Ishikawa (cell line): ENCODE data around the gene PPFIBP2.

ENCODE experiments used
- CEBPB ChIP-seq: IDR thresholded peaks from 2 replicates; pipeline ENCODE4 v1.6.1; 2012
- CREB1 ChIP-seq: IDR thresholded peaks from 2 replicates; pipeline ENCODE4 v1.6.1; 2012; ENCODE audit warnings: low read depth
- EGR1 ChIP-seq: IDR thresholded peaks from 2 replicates; pipeline ENCODE4 v1.6.1; 2012
- EP300 ChIP-seq: IDR thresholded peaks from 2 replicates; pipeline ENCODE4 v1.6.1; 2012; ENCODE audit warnings: borderline replicate concordance
- FOXM1 ChIP-seq: IDR thresholded peaks from 2 replicates; pipeline ENCODE4 v1.6.1; 2012; ENCODE audit warnings: low read depth, borderline replicate concordance
- MAX ChIP-seq: IDR thresholded peaks from 2 replicates; pipeline ENCODE4 v1.6.1; 2012
- NFIC ChIP-seq: IDR thresholded peaks from 2 replicates; pipeline ENCODE4 v1.6.1; 2012
- RAD21 ChIP-seq: IDR thresholded peaks from 2 replicates; pipeline ENCODE4 v1.6.1; 2012; ENCODE audit warnings: low read depth
- TAF1 ChIP-seq: IDR thresholded peaks from 2 replicates; pipeline ENCODE4 v1.6.1; 2012; ENCODE audit warnings: low read depth, mild to moderate bottlenecking
- TCF12 ChIP-seq: IDR thresholded peaks from 2 replicates; pipeline ENCODE4 v1.6.1; 2012; ENCODE audit warnings: low read depth
- TEAD4 ChIP-seq: IDR thresholded peaks from 2 replicates; pipeline ENCODE4 v1.6.1; 2012
- YY1 ChIP-seq: IDR thresholded peaks from 2 replicates; pipeline ENCODE4 v1.6.1; 2012; ENCODE audit warnings: low read depth
- ZBTB7A ChIP-seq: IDR thresholded peaks from 2 replicates; pipeline ENCODE4 v1.6.1; 2012; ENCODE audit warnings: low read depth
- TF ChIP-seq, protein P1 (sequence below): IDR thresholded peaks from 2 replicates; pipeline ENCODE4 v1.6.1; 2012; ENCODE audit warnings: low read depth, mild to moderate bottlenecking

Gene PPFIBP2

DNA sequence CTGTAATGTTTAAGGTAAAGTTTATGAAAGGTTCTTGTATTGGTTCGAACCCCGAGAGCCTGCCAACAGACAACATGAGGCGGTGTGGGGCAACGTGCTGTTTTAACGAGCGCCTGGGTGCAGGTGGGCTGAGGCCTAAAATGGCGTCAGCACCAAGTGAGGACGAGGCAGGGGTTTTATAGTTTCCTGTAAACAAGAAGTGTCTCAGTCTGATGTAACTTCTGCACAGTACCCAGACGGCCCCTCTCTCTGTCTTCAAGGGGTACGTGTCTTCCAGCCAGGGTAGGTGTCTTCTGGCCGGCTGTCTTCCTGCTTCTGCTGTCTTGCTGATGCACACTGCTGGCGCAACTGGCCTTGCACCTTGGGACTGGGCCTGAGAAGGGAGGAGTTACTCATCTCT, 2.7 kb downstream of the PPFIBP2 start:
- TF ChIP-seq MAX = no peak
- TF ChIP-seq CEBPB = no peak
- no peak for TF ChIP-seq EP300
- TF ChIP-seq FOXM1 = no peak

DNA sequence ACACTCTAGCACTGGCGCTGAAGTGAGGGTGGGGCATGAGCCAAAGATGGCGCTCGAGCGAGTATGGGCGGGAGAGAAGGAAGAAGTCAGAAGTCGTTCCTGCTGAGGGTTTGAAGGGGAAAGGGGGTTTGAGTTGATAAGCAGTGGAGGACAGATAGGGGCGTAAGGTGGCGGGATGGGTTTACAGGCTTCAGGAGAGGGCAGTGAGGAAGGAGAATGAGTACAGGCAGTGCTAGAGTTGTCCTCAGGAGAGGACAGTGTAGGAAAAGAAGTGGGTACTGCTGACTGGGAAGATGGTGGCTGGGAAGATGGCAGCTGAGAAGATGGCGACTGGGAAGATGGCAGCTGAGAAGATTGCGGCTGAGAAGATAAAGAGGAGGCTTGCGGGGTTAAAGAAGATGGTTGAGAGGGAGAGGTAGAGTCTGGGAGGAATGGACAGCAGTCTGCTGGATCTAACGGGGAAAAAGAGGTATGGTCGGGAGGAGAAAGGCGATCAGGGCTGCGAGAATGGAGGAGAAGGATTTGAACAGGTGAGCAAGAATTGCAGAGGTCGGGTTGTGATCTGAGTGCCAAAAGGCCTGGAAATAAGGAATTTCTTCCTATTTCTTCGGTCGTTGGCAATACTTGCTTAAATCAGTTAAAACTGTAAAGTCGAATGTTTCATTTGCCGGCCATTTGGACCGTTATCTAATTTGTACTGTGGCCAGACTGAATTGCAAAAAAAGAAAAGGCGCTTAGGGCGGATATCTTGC, 5.2 kb downstream of the PPFIBP2 start:
- TF ChIP-seq CEBPB (no peak), EGR1 (no peak), TEAD4 (no peak), RAD21 (no peak), YY1 (no peak), MAX (no peak), TAF1 (no peak), FOXM1 (no peak), NFIC (no peak), TCF12 (no peak), EP300 (no peak), ZBTB7A (no peak)
- TF ChIP-seq, protein P1, sequence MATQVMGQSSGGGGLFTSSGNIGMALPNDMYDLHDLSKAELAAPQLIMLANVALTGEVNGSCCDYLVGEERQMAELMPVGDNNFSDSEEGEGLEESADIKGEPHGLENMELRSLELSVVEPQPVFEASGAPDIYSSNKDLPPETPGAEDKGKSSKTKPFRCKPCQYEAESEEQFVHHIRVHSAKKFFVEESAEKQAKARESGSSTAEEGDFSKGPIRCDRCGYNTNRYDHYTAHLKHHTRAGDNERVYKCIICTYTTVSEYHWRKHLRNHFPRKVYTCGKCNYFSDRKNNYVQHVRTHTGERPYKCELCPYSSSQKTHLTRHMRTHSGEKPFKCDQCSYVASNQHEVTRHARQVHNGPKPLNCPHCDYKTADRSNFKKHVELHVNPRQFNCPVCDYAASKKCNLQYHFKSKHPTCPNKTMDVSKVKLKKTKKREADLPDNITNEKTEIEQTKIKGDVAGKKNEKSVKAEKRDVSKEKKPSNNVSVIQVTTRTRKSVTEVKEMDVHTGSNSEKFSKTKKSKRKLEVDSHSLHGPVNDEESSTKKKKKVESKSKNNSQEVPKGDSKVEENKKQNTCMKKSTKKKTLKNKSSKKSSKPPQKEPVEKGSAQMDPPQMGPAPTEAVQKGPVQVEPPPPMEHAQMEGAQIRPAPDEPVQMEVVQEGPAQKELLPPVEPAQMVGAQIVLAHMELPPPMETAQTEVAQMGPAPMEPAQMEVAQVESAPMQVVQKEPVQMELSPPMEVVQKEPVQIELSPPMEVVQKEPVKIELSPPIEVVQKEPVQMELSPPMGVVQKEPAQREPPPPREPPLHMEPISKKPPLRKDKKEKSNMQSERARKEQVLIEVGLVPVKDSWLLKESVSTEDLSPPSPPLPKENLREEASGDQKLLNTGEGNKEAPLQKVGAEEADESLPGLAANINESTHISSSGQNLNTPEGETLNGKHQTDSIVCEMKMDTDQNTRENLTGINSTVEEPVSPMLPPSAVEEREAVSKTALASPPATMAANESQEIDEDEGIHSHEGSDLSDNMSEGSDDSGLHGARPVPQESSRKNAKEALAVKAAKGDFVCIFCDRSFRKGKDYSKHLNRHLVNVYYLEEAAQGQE = no peak

- TF ChIP-seq CEBPB = no peak
- no peak for TF ChIP-seq TCF12
- TF ChIP-seq TEAD4 = no peak
- TF ChIP-seq EP300 = no peak
- no peak for TF ChIP-seq MAX
- no peak for TF ChIP-seq CREB1
- no peak for TF ChIP-seq TAF1
- no peak for TF ChIP-seq EGR1
- TF ChIP-seq, protein P1 = no peak
- TF ChIP-seq FOXM1 = no peak
- TF ChIP-seq YY1 = no peak
- TF ChIP-seq ZBTB7A = no peak
These were observed 6.5 kb downstream of the PPFIBP2 start for GRCh38 chr11:7520011-7520942.

- TF ChIP-seq EP300 (no peak), RAD21 (no peak), TAF1 (no peak), FOXM1 (no peak), MAX (no peak), NFIC (no peak), CREB1 (no peak)
These were observed 7.2 kb downstream of the PPFIBP2 start for GRCh38 chr11:7520981-7521487.

- TF ChIP-seq, protein P1 = no peak
- TF ChIP-seq FOXM1 = no peak
These were observed 8.3 kb downstream of the PPFIBP2 start for GRCh38 chr11:7522121-7522520.
